ENCODE results near the gene SEMA3B. TPM values are rescaled to one million over a fixed set of nuclear protein-coding genes. Genes with fewer than 3 reads are reported as not detected.

SEMA3B gene
- total RNA-seq, 2 experiments from 2014 or later: 1.9 to 2.0 TPM

- no peak overlapping the region for H3K27ac ChIP-seq (ENCODE audit: low read depth in 1 of 2, low read length in 2 of 2)
- intact Hi-C loops (cut with DNase I, micrococcal nuclease): no loop called here
- H3K27me3 Mint-ChIP-seq: no peaks in the 10 kb centered on the region
- H3K36me3 ChIP-seq (ENCODE audit: insufficient read depth, low read length): peaks cover 36% of the 10 kb centered on the region
- ChIA-PET CTCF (no interaction called here), POLR2A (no interaction called here)
- ATAC-seq (ENCODE audit: poor library complexity): no peak
- no peak overlapping the region for H3K4me3 Mint-ChIP-seq
- TF ChIP-seq CTCF (IDR thresholded peaks at IDR 0.05): no peak
- peaks cover 27% of the 10 kb centered on the region for H3K36me3 Mint-ChIP-seq (ENCODE audit: low read depth)
- no peaks in the 10 kb centered on the region for H3K9me3 ChIP-seq (ENCODE audit: control insufficient read depth in 1 of 2, insufficient read depth in 1 of 2, low read length in 2 of 2)
- no peaks in the 10 kb centered on the region for H3K9me3 Mint-ChIP-seq
- peaks cover 5% of the 10 kb centered on the region for H3K4me1 Mint-ChIP-seq (ENCODE audit: low read depth)
- H3K4me3 ChIP-seq (ENCODE audit: low read length): no peak overlapping the region
- DNase-seq: peak in 1 of 14 experiments; percentile 17
- H3K27me3 ChIP-seq (ENCODE audit: control insufficient read depth in 1 of 2, insufficient read depth in 2 of 2, low read length in 2 of 2): no peaks in the 10 kb centered on the region
- H3K27ac Mint-ChIP-seq: no peak overlapping the region
- H3K4me1 ChIP-seq (ENCODE audit: insufficient read depth, low read length): peaks cover 13% of the 10 kb centered on the region
Measured at GRCh38 chr3:50286322-50287227, 17.6 kb downstream of the SEMA3B start.

- no peak for TF ChIP-seq CTCF (IDR thresholded peaks at IDR 0.05)
- no peaks in the 10 kb centered on the region for H3K9me3 Mint-ChIP-seq
- ChIA-PET CTCF (interaction anchor here (1.8 kb wide), 1 partner anchor 13 kb away, joined by 3 read pairs; no protein-coding TSS in a partner anchor), POLR2A (no interaction called here)
- intact Hi-C loops (cut with DNase I, micrococcal nuclease): no loop called here
- no peak overlapping the region for H3K4me3 Mint-ChIP-seq
- Histone ChIP-seq H3K4me3 (ENCODE audit: low read length) (no peak overlapping the region), H3K4me1 (ENCODE audit: insufficient read depth, low read length) (peaks cover 17% of the 10 kb centered on the region), H3K36me3 (ENCODE audit: insufficient read depth, low read length) (peaks cover 36% of the 10 kb centered on the region), H3K27me3 (ENCODE audit: control insufficient read depth in 1 of 2, insufficient read depth in 2 of 2, low read length in 2 of 2) (no peaks in the 10 kb centered on the region), H3K9me3 (ENCODE audit: control insufficient read depth in 1 of 2, insufficient read depth in 1 of 2, low read length in 2 of 2) (no peaks in the 10 kb centered on the region), H3K27ac (ENCODE audit: low read depth in 1 of 2, low read length in 2 of 2) (no peak overlapping the region)
- H3K4me1 Mint-ChIP-seq (ENCODE audit: low read depth): peaks cover 9% of the 10 kb centered on the region
- no peak for ATAC-seq (ENCODE audit: poor library complexity)
- DNase-seq: peak in 1 of 14 experiments; percentile 10
- H3K27ac Mint-ChIP-seq: no peak overlapping the region
- peaks cover 28% of the 10 kb centered on the region for H3K36me3 Mint-ChIP-seq (ENCODE audit: low read depth)
- H3K27me3 Mint-ChIP-seq: no peaks in the 10 kb centered on the region
Measured at GRCh38 chr3:50287262-50287661, 18.3 kb downstream of the SEMA3B start.

GRCh38 chr3:50288387-50289007 is 19.6 kb downstream of the SEMA3B start:
- H3K36me3 Mint-ChIP-seq (ENCODE audit: low read depth): peaks cover 32% of the 10 kb centered on the region
- no peak overlapping the region for H3K27ac Mint-ChIP-seq
- H3K27me3 Mint-ChIP-seq: no peaks in the 10 kb centered on the region
- no peak overlapping the region for H3K4me3 Mint-ChIP-seq
- TF ChIP-seq CTCF (IDR thresholded peaks at IDR 0.05): no peak
- no peaks in the 10 kb centered on the region for H3K9me3 ChIP-seq (ENCODE audit: control insufficient read depth in 1 of 2, insufficient read depth in 1 of 2, low read length in 2 of 2)
- peaks cover 36% of the 10 kb centered on the region for H3K36me3 ChIP-seq (ENCODE audit: insufficient read depth, low read length)
- ChIA-PET CTCF (interaction anchor here (1.8 kb wide), 1 partner anchor 14 kb away, joined by 3 read pairs; no protein-coding TSS in a partner anchor), POLR2A (interaction anchor here (1.6 kb wide), 1 partner anchor 62 kb away, joined by 4 read pairs; the partner anchor contains the start of genes CYB561D2 and NPRL2)
- ATAC-seq (ENCODE audit: poor library complexity): no peak
- no peaks in the 10 kb centered on the region for H3K27me3 ChIP-seq (ENCODE audit: control insufficient read depth in 1 of 2, insufficient read depth in 2 of 2, low read length in 2 of 2)
- H3K4me1 Mint-ChIP-seq (ENCODE audit: low read depth): peaks cover 20% of the 10 kb centered on the region
- peaks cover 24% of the 10 kb centered on the region for H3K4me1 ChIP-seq (ENCODE audit: insufficient read depth, low read length)
- H3K9me3 Mint-ChIP-seq: no peaks in the 10 kb centered on the region
- no peak overlapping the region for H3K27ac ChIP-seq (ENCODE audit: low read depth in 1 of 2, low read length in 2 of 2)
- no peak overlapping the region for H3K4me3 ChIP-seq (ENCODE audit: low read length)
- intact Hi-C loops (cut with DNase I, micrococcal nuclease): no loop called here
- peak in 1 of 14 experiments; percentile 25 for DNase-seq
